ENCODE data around the gene LYSET.
A peak's percentile ranks its signal among the peaks of the same experiment; 100 is the strongest.
"Not testable (repeated sequence)": the region's sequence is repeated elsewhere in the genome, so short reads cannot be mapped to it uniquely, and the experiment has no call there.

The LYSET gene

DNA sequence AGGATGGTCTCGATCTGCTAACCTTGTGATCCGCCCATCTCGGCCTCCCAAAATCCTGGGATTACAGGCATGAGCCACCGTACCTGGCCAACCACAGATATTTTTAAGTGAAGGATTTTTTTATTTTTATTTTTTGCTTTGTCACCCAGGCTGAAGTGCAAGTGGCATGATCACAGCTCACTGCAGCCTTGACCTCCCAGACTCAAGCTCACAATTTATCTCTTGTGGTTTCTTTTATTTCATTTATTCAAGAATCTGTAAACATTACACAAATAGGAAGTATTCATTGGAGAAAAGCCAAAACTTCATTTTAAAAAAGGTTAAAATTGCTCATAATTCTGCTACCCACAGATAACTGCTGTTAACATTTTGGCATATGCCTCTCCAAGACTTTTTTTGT lies 13.7 kb upstream of the LYSET start:
- Histone ChIP-seq H3K27ac (ENCODE audit: low read length) (no peak overlapping the region), H3K9me3 (ENCODE audit: control insufficient read depth, low read depth, low read length) (no peaks in the 10 kb centered on the region), H3K27me3 (ENCODE audit: control insufficient read depth, insufficient read depth, low read length) (no peaks in the 10 kb centered on the region), H3K4me1 (ENCODE audit: control insufficient read depth, low read depth, low read length) (no peaks in the 10 kb centered on the region), H3K36me3 (ENCODE audit: control insufficient read depth, low read depth, low read length) (no peaks in the 10 kb centered on the region), H3K4me3 (ENCODE audit: low read length) (no peak overlapping the region), H3K9ac (ENCODE audit: low read length) (no peak overlapping the region)

GRCh38 chr14:93173943-93174395 lies 11.1 kb upstream of the LYSET start:
- no peaks in the 10 kb centered on the region for H3K9me3 ChIP-seq (ENCODE audit: control insufficient read depth, low read depth, low read length)
- H3K27ac ChIP-seq (ENCODE audit: low read length): no peak overlapping the region
- no peaks in the 10 kb centered on the region for H3K27me3 ChIP-seq (ENCODE audit: control insufficient read depth, insufficient read depth, low read length)
- H3K9ac ChIP-seq (ENCODE audit: low read length): no peak overlapping the region
- H3K4me1 ChIP-seq (ENCODE audit: control insufficient read depth, low read depth, low read length): no peaks in the 10 kb centered on the region
- no peaks in the 10 kb centered on the region for H3K36me3 ChIP-seq (ENCODE audit: control insufficient read depth, low read depth, low read length)
- no peak overlapping the region for H3K4me3 ChIP-seq (ENCODE audit: low read length)

DNA sequence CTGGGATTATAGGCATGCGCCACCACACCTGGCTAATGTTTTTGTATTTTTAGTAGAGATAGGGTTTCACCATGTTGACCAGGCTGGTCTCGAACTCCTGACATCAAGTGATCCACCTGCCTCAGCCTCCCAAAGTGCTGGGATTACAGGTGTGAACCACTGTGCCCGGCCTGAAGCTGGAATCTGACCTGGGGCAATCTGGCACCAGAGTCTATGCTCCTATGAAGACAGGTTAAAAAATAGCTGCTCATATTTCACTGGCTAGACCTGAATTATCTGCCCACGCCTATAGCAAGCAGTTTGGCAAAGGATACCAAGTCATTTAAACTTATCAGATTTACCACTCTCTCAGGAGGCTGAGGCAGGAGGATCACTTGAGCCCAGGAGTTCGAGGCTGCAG lies 10.4 kb upstream of the LYSET start:
- H3K27me3 ChIP-seq (ENCODE audit: control insufficient read depth, insufficient read depth, low read length); H3K36me3 ChIP-seq (ENCODE audit: control insufficient read depth, low read depth, low read length); H3K4me1 ChIP-seq (ENCODE audit: control insufficient read depth, low read depth, low read length); H3K27ac ChIP-seq (ENCODE audit: low read length); H3K9ac ChIP-seq (ENCODE audit: low read length); H3K4me3 ChIP-seq (ENCODE audit: low read length); H3K9me3 ChIP-seq (ENCODE audit: control insufficient read depth, low read depth, low read length): not testable (repeated sequence)

DNA sequence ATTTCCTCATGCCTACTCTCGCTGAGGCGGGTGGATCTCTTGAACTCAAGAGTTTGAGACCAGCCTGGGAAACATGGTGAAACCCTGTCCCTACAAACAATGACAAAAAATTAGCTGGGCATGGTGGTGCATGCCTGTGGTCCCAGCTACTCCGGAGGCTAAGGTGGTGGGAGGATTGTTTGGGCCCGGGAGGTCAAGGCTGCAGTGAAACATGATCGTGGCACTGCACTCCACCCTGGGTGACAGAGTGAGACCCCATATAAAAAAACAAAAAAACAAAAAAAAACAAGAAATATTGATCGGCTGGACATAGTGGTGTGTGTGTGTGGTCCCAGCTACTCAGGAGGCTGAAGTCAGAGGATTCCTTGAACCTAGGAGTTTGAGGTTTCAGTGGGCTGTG lies 9.6 kb upstream of the LYSET start:
- Histone ChIP-seq H3K36me3 (ENCODE audit: control insufficient read depth, low read depth, low read length) (no peaks in the 10 kb centered on the region), H3K4me1 (ENCODE audit: control insufficient read depth, low read depth, low read length) (no peaks in the 10 kb centered on the region), H3K4me3 (ENCODE audit: low read length) (no peak overlapping the region), H3K27me3 (ENCODE audit: control insufficient read depth, insufficient read depth, low read length) (no peaks in the 10 kb centered on the region), H3K9me3 (ENCODE audit: control insufficient read depth, low read depth, low read length) (no peaks in the 10 kb centered on the region), H3K27ac (ENCODE audit: low read length) (no peak overlapping the region), H3K9ac (ENCODE audit: low read length) (no peak overlapping the region)

GRCh38 chr14:93183596-93184317 lies 1.4 kb upstream of the LYSET start:
- Histone ChIP-seq H3K4me3 (ENCODE audit: low read length) (peak overlapping the region; percentile 91), H3K9me3 (ENCODE audit: control insufficient read depth, low read depth, low read length) (no peaks in the 10 kb centered on the region), H3K27me3 (ENCODE audit: control insufficient read depth, insufficient read depth, low read length) (no peaks in the 10 kb centered on the region), H3K9ac (ENCODE audit: low read length) (peak overlapping the region; percentile 80), H3K36me3 (ENCODE audit: control insufficient read depth, low read depth, low read length) (peaks cover 11% of the 10 kb centered on the region), H3K4me1 (ENCODE audit: control insufficient read depth, low read depth, low read length) (peaks cover 5% of the 10 kb centered on the region), H3K27ac (ENCODE audit: low read length) (no peak overlapping the region)

GRCh38 chr14:93185349-93185720 lies 218 bp downstream of the LYSET start:
- Histone ChIP-seq H3K9me3 (ENCODE audit: control insufficient read depth, low read depth, low read length) (no peaks in the 10 kb centered on the region), H3K4me1 (ENCODE audit: control insufficient read depth, low read depth, low read length) (peaks cover 5% of the 10 kb centered on the region), H3K27ac (ENCODE audit: low read length) (no peak overlapping the region), H3K9ac (ENCODE audit: low read length) (peak overlapping the region; percentile 82), H3K4me3 (ENCODE audit: low read length) (peak overlapping the region; percentile 99), H3K27me3 (ENCODE audit: control insufficient read depth, insufficient read depth, low read length) (no peaks in the 10 kb centered on the region), H3K36me3 (ENCODE audit: control insufficient read depth, low read depth, low read length) (peaks cover 16% of the 10 kb centered on the region)

GRCh38 chr14:93186466-93186865 lies 1.3 kb downstream of the LYSET start:
- Histone ChIP-seq H3K4me1 (ENCODE audit: control insufficient read depth, low read depth, low read length) (peaks cover 5% of the 10 kb centered on the region), H3K4me3 (ENCODE audit: low read length) (no peak overlapping the region), H3K27me3 (ENCODE audit: control insufficient read depth, insufficient read depth, low read length) (no peaks in the 10 kb centered on the region), H3K9ac (ENCODE audit: low read length) (no peak overlapping the region), H3K27ac (ENCODE audit: low read length) (no peak overlapping the region), H3K36me3 (ENCODE audit: control insufficient read depth, low read depth, low read length) (peaks cover 16% of the 10 kb centered on the region), H3K9me3 (ENCODE audit: control insufficient read depth, low read depth, low read length) (no peaks in the 10 kb centered on the region)

- no peaks in the 10 kb centered on the region for H3K27me3 ChIP-seq (ENCODE audit: control insufficient read depth, insufficient read depth, low read length)
- H3K4me1 ChIP-seq (ENCODE audit: control insufficient read depth, low read depth, low read length): peaks cover 5% of the 10 kb centered on the region
- H3K27ac ChIP-seq (ENCODE audit: low read length): no peak overlapping the region
- peaks cover 16% of the 10 kb centered on the region for H3K36me3 ChIP-seq (ENCODE audit: control insufficient read depth, low read depth, low read length)
- no peaks in the 10 kb centered on the region for H3K9me3 ChIP-seq (ENCODE audit: control insufficient read depth, low read depth, low read length)
- no peak overlapping the region for H3K4me3 ChIP-seq (ENCODE audit: low read length)
- no peak overlapping the region for H3K9ac ChIP-seq (ENCODE audit: low read length)
Observed at GRCh38 chr14:93186956-93187355, 1.8 kb downstream of the LYSET start.

GRCh38 chr14:93195316-93195999 lies 10.3 kb downstream of the LYSET start:
- no peaks in the 10 kb centered on the region for H3K27me3 ChIP-seq (ENCODE audit: control insufficient read depth, insufficient read depth, low read length)
- no peak overlapping the region for H3K27ac ChIP-seq (ENCODE audit: low read length)
- H3K36me3 ChIP-seq (ENCODE audit: control insufficient read depth, low read depth, low read length): no peaks in the 10 kb centered on the region
- H3K9me3 ChIP-seq (ENCODE audit: control insufficient read depth, low read depth, low read length): no peaks in the 10 kb centered on the region
- no peaks in the 10 kb centered on the region for H3K4me1 ChIP-seq (ENCODE audit: control insufficient read depth, low read depth, low read length)
- no peak overlapping the region for H3K9ac ChIP-seq (ENCODE audit: low read length)
- no peak overlapping the region for H3K4me3 ChIP-seq (ENCODE audit: low read length)

- Histone ChIP-seq H3K4me1 (ENCODE audit: control insufficient read depth, low read depth, low read length) (no peaks in the 10 kb centered on the region), H3K9ac (ENCODE audit: low read length) (no peak overlapping the region), H3K27me3 (ENCODE audit: control insufficient read depth, insufficient read depth, low read length) (no peaks in the 10 kb centered on the region), H3K27ac (ENCODE audit: low read length) (no peak overlapping the region), H3K9me3 (ENCODE audit: control insufficient read depth, low read depth, low read length) (no peaks in the 10 kb centered on the region), H3K36me3 (ENCODE audit: control insufficient read depth, low read depth, low read length) (no peaks in the 10 kb centered on the region), H3K4me3 (ENCODE audit: low read length) (no peak overlapping the region)
Observed at GRCh38 chr14:93199031-93199430, 13.9 kb downstream of the LYSET start.

GRCh38 chr14:93200553-93200952 lies 15.4 kb downstream of the LYSET start:
- Histone ChIP-seq H3K9ac (ENCODE audit: low read length) (no peak overlapping the region), H3K27me3 (ENCODE audit: control insufficient read depth, insufficient read depth, low read length) (no peaks in the 10 kb centered on the region), H3K4me3 (ENCODE audit: low read length) (no peak overlapping the region), H3K27ac (ENCODE audit: low read length) (no peak overlapping the region), H3K36me3 (ENCODE audit: control insufficient read depth, low read depth, low read length) (no peaks in the 10 kb centered on the region), H3K9me3 (ENCODE audit: control insufficient read depth, low read depth, low read length) (no peaks in the 10 kb centered on the region), H3K4me1 (ENCODE audit: control insufficient read depth, low read depth, low read length) (no peaks in the 10 kb centered on the region)

GRCh38 chr14:93201155-93201704 lies 16.1 kb downstream of the LYSET start:
- H3K9ac ChIP-seq (ENCODE audit: low read length): no peak overlapping the region
- no peaks in the 10 kb centered on the region for H3K27me3 ChIP-seq (ENCODE audit: control insufficient read depth, insufficient read depth, low read length)
- H3K27ac ChIP-seq (ENCODE audit: low read length): no peak overlapping the region
- no peak overlapping the region for H3K4me3 ChIP-seq (ENCODE audit: low read length)
- H3K9me3 ChIP-seq (ENCODE audit: control insufficient read depth, low read depth, low read length): no peaks in the 10 kb centered on the region
- H3K4me1 ChIP-seq (ENCODE audit: control insufficient read depth, low read depth, low read length): no peaks in the 10 kb centered on the region
- no peaks in the 10 kb centered on the region for H3K36me3 ChIP-seq (ENCODE audit: control insufficient read depth, low read depth, low read length)
